GM12872 (cell line): ENCODE data around the gene FAM50A.

Experiments
- CTCF ChIP-seq: IDR thresholded peaks from 3 replicates; pipeline ENCODE4 v1.5.1; 2011; ENCODE audit warnings: low read depth, mild to moderate bottlenecking, low read length, moderate library complexity; ENCODE audit not compliant: insufficient read depth

Gene FAM50A

GRCh38 chrX:154420402-154420756, 23.6 kb upstream of the FAM50A start:
- no peak for TF ChIP-seq CTCF

GRCh38 chrX:154426916-154427770, 16.8 kb upstream of the FAM50A start:
- no peak for TF ChIP-seq CTCF

GRCh38 chrX:154428176-154429171, 15.5 kb upstream of the FAM50A start, which contains the start of gene ATP6AP1:
TSS of gene ATP6AP1 (plus strand) at chrX:154428677. CDS start at chrX:154428693, 16 bp downstream.
- no peak for TF ChIP-seq CTCF

- TF ChIP-seq CTCF: no peak
Measured at GRCh38 chrX:154429711-154430110, 14.2 kb upstream of the FAM50A start.

GRCh38 chrX:154430479-154430878, 13.5 kb upstream of the FAM50A start:
- no peak for TF ChIP-seq CTCF

- TF ChIP-seq CTCF: no peak
Measured at GRCh38 chrX:154430916-154431315, 13.0 kb upstream of the FAM50A start.

GRCh38 chrX:154431341-154431740, 12.6 kb upstream of the FAM50A start:
- TF ChIP-seq CTCF: no peak
